AG09309 (cell line): ENCODE data around the gene DCLRE1B.

Experiments
- DNase-seq: peaks from one replicate; pipeline ENCODE4 v3.0.0-alpha.2; 2010; ENCODE audit warnings: low read depth
- H3K4me3 ChIP-seq: 2 replicates; pipeline ENCODE4 v1.5.1; 2011; ENCODE audit warnings: mild to moderate bottlenecking, low read depth, low read length, moderate library complexity; ENCODE audit not compliant: control insufficient read depth
- TF ChIP-seq, protein P1 (sequence below): IDR thresholded peaks from 2 replicates; pipeline ENCODE4 v1.5.1; 2011; ENCODE audit warnings: mild to moderate bottlenecking, low read depth, low read length, inconsistent platforms; ENCODE audit not compliant: insufficient read depth, control insufficient read depth; ENCODE audit errors: missing control alignments

The DCLRE1B gene

GRCh38 chr1:113859478-113860175, 45.5 kb upstream of the DCLRE1B start:
- no peak overlapping the region for H3K4me3 ChIP-seq
- DNase-seq: no peak

GRCh38 chr1:113860891-113861290, 44.2 kb upstream of the DCLRE1B start:
- TF ChIP-seq, protein P1, sequence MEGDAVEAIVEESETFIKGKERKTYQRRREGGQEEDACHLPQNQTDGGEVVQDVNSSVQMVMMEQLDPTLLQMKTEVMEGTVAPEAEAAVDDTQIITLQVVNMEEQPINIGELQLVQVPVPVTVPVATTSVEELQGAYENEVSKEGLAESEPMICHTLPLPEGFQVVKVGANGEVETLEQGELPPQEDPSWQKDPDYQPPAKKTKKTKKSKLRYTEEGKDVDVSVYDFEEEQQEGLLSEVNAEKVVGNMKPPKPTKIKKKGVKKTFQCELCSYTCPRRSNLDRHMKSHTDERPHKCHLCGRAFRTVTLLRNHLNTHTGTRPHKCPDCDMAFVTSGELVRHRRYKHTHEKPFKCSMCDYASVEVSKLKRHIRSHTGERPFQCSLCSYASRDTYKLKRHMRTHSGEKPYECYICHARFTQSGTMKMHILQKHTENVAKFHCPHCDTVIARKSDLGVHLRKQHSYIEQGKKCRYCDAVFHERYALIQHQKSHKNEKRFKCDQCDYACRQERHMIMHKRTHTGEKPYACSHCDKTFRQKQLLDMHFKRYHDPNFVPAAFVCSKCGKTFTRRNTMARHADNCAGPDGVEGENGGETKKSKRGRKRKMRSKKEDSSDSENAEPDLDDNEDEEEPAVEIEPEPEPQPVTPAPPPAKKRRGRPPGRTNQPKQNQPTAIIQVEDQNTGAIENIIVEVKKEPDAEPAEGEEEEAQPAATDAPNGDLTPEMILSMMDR: no peak
- H3K4me3 ChIP-seq: no peak overlapping the region
- DNase-seq: peak; percentile 33

More at GRCh38 chr1:113859478-113860175, 45.5 kb upstream of the DCLRE1B start:
- TF ChIP-seq, protein P1: no peak

DNA sequence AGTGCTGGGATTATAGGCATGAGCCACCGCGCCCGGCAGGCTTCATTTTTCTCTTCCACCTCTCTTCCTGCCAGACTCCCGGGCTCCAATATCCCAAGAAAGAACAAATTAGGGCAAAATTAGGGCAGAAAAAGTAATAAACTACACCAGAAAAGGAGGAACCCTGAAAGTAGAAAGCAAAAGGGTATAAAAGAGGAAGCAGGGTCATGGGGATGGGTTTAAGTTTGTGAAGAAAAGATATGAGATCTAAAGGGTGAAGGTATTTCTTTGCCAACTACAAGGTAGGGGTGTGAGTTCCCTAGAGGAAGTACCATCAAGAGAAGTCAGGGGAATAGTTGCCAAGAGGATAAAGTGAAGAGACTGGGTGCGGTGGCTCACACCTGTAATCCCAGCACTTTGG, 43.5 kb upstream of the DCLRE1B start:
- no peak overlapping the region for H3K4me3 ChIP-seq
- no peak for DNase-seq
- TF ChIP-seq, protein P1: no peak

GRCh38 chr1:113868387-113869083, 36.6 kb upstream of the DCLRE1B start:
- H3K4me3 ChIP-seq: no peak overlapping the region
- no peak for DNase-seq
- TF ChIP-seq, protein P1: no peak

DNA sequence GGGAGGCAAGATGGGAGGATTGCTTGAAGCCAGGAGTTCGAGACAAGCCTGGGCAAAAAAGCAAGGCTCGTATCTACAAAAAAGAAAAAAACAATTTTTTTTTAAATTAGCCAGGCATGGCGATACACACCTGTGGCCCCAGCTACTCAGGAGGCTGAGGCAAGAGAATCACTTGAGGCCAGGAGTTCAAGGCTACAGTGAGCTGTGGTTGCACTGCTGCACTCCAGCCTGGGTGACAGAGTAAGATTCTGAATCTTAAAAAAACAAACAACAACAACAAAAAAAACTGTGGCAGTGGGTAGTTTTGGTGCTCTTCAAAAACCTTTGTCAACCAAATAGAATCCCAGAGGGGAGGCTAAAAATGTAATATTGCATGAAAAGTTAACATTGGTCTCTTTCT, 34.3 kb upstream of the DCLRE1B start:
- TF ChIP-seq, protein P1: no peak
- DNase-seq: no peak
- H3K4me3 ChIP-seq: no peak overlapping the region

DNA sequence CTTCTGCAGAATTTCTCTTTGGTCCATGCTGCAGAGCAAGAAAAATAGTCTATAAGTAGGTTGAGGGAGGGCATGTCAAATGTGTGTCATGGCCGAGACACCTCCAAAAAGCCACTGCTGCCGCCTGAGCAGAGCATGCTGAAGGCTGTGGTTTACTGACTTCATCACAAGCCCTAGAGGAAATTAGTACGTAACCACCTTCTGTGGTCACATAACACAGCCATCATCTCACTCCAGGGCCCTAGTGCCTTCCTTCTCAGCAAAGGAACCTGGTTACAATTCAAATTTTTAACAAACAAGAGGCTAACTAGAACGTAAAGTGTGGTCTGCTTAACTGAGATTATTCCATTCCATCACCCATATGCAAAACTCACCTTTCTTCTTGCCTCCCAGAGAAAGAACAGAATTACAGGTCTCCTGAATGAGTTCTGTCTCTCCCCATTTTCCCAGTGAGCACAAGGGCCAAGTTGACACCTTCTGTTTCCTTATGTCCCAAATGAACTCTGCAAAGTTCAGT, 33.5 kb upstream of the DCLRE1B start, which contains the start of gene PTPN22:
Gene PTPN22, minus strand, starts transcription at position 116 of the 517 bp plus-strand sequence.
- no peak within 1 kb of the TSS for H3K4me3 ChIP-seq

More for the DNA sequence above, 33.5 kb upstream of the DCLRE1B start, which contains the start of gene PTPN22:
- TF ChIP-seq, protein P1: no peak
- no peak for DNase-seq
